ENCODE data around the gene MAP7D3.
"Not testable (repeated sequence)": the region's sequence is repeated elsewhere in the genome, so short reads cannot be mapped to it uniquely, and the experiment has no call there.

MAP7D3 gene

DNA sequence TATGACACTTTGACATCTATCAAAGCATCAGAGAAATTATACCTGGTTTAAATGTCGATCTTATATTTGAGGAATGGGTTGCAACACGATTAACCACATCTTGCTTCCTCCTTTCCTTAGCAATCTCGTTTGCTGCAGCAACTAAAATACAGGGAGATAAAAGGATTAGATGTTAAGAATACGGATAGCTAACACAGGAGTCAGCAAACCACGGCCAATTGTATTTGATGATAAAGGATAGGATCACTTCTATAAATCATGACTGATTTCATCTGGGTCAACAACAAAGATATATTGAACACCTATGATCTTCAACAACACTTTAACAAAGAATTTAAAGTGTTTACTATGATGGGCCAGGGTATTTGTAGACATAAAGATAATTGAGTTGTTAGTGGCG is 5.0 kb downstream of the MAP7D3 start:
- DNase-seq, result no peak

DNA sequence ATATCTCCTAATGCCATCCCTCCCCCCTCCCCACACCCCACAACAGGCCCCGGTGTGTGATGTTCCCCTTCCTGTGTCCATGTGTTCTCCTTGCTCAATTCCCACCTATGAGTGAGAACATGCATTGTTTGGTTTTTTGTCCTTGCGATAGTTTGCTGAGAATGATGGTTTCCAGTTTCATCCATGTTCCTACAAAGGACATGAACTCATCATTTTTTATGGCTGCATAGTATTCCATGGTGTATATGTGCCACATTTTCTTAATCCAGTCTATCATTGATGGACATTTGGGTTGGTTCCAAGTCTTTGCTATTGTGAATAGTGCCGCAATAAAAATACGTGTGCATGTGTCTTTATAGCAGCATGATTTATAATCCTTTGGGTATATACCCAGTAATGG is 13.4 kb downstream of the MAP7D3 start:
- DNase-seq, result not testable (repeated sequence)

- no peak for DNase-seq
These were observed 14.1 kb downstream of the MAP7D3 start for GRCh38 chrX:136237074-136237473.

DNA sequence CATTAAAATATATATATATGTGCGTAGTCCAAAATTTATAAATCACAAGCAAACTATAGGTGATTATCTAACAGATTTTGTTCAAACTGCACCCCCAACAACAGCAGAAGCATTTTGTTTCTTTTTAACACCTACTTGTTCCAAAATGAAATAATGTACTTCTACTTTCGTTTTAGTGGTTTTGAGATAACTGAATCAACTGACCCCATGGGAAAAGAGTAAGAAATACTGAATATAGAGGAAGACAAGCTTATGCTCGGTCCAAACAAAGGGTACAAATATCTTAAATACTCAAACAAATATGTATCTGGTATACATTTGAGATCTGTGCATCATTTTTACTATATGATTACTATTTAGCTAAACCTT is 22.4 kb downstream of the MAP7D3 start:
- DNase-seq, result no peak

GRCh38 chrX:136227948-136228838 is 23.0 kb downstream of the MAP7D3 start:
- no peak for DNase-seq

DNA sequence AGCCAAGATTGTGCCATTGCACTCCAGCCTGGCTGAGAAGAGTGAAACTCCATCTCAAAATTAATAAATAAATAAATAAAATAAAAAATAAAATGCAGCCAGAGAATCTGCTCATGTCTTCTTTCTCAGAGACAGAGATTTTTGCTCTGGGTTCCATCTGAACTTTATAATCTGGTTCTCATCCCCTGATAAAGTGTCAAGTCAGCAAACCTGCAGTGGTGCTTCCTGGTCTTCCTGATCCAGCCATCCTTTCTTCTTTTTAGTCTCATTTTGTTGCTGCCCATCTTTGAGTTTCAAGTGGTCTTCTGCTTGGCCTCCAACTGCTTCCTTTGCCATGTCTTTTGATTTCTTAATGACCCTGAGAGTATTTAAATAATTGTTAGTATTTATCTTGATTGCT is 24.1 kb downstream of the MAP7D3 start:
- no peak for DNase-seq

DNA sequence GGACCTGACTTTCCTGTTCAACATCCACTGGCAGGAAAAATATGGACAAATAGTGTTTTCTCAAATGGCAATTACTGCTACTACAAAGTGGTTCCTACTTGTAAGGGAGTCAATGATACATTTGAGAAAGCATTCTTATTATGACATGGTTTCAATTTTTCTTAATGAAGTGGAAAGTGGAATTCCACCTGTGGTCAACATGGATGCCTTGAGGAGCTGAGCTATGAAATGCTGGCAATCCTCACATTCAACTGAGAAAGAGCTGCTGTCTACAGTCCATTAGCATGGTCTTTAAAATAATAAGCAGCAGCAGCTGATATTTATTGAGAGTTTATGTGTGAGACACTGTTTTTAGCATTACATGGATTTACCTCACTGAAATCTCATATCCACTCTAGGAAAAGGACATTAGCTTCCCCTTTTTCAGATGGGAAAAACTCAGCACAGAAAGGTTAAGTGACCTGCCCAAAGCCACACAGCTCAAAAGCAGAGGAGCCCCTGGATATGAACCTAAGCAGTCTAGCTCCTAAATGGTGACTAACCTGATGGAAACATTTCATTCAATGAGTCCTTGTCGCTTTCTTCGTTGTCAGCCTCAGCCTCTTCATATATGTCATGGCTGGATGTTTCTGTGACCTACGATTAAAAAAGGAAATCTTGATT is 29.2 kb downstream of the MAP7D3 start:
- no peak for DNase-seq

GRCh38 chrX:136220951-136221350 is 30.2 kb downstream of the MAP7D3 start:
- no peak for DNase-seq

- DNase-seq, result no peak
These were observed 30.7 kb downstream of the MAP7D3 start for GRCh38 chrX:136220540-136220939.

DNA sequence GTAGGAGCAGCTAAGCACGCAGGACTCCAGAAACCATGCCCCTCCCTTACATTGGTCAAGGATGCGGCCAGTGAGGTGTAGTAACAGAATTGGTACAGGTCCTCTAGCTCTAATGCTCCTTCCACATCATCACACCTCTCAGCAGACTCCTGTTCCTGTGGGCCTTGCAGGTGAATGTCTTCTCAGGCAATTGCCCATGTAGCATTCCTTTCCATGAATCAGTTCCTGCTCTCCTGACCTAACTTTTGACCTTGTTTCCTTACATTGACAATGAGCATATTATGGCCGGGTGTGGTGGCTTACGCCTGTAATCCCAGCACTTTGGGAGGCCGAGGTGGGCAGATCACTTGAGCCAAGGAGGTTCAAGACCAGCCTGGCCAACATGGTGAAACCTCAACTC is 31.3 kb downstream of the MAP7D3 start:
- no peak for DNase-seq

DNA sequence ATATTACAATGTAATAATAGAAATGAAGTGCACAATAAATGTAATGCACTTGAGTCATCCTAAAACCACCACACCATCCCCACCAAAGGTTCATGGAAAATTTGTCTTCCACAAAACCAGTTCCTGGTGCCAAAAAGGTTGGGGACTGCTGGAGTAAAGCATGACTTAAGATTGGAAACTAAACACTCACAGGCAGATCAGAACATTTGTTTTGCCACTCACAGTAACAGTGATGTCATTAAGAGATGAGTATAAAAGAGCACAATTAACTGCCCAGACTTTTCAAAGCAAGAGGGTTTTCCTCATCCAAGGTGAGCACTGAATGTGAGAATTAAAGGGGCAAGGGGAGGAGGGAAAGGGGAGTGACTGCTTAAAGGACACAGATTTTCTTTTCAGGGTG is 35.6 kb downstream of the MAP7D3 start:
- no peak for DNase-seq

GRCh38 chrX:136214551-136214950 is 36.6 kb downstream of the MAP7D3 start:
- DNase-seq, result no peak

GRCh38 chrX:136212557-136213111 is 38.6 kb downstream of the MAP7D3 start:
- no peak for DNase-seq

DNA sequence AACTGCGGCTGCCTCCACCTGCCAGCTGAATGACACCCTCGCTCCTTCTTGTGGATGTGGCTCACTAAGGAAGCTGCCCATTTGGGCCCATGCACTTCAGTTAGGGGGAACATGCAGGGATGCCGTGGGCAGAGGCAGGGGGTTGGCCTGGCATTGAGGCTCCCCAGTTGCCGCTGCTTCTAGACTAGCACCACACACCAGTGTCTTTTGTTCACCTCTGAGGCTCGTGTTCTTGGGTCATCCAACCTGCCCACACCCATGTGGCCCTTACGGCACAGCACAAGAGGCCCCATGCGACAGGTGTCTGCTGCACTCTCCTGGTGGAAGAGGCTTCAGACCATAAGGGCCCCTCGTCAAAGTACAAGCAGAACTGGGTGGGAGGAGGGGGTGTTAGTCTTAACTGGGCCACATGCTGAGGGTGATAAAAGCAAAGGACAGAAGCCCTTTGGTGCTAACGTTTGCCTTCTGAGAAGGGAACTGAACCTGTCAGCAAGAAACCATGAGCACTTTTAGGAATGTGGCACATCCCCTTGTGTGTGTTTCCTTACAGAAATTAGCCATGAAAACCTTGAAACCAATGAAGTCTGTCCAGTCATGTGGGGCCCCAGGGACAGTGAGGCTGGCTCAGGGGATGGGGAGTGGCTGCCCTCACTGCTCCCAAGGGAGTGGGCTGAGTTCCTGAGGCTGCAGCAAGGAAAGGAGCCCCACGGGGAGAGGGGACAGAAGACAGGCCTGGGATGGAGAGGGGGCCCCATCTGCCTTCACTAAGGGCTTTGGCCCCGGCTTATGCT is 39.2 kb downstream of the MAP7D3 start:
- DNase-seq, result no peak

GRCh38 chrX:136210806-136211205 is 40.4 kb downstream of the MAP7D3 start:
- no peak for DNase-seq

DNA sequence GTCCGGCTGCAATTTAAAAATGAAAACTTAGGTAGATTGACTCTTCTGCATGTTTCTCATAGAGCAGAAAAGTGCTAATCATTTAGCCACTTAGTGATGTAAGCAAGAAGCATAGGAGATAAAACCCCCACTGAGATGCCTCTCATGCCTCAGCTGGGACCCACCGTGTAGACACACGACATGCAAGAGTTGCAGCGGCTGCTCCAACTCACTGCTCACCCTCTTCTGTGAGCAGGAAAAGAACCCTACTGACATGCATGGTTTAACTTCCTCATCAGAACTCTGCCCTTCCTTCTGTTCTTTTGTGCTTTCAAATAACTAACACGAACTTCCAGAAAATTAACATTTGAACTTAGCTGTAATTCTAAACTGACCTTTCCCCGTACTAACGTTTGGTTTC is 41.0 kb downstream of the MAP7D3 start:
- peak; percentile 26 for DNase-seq

GRCh38 chrX:136209751-136210150 is 41.4 kb downstream of the MAP7D3 start:
- no peak for DNase-seq

- peak; percentile 7 for DNase-seq
These were observed 42.0 kb downstream of the MAP7D3 start for GRCh38 chrX:136209016-136209738.

GRCh38 chrX:136207546-136207945 is 43.7 kb downstream of the MAP7D3 start:
- no peak for DNase-seq

DNA sequence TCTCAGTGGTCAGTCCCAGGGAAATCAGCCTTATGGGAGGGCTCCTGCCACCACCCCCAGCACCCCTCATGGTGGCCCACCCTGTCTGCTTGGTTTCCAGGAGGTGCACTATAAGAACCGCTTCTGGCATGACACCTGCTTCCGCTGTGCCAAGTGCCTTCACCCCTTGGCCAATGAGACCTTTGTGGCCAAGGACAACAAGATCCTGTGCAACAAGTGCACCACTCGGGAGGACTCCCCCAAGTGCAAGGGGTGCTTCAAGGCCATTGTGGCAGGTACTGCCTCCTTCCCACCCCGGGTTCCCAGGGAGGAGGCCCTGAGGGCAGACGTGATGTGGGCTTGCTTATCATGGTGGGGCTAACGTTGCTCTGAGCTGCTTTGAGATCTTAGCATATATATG is 44.3 kb downstream of the MAP7D3 start:
- no peak for DNase-seq

DNA sequence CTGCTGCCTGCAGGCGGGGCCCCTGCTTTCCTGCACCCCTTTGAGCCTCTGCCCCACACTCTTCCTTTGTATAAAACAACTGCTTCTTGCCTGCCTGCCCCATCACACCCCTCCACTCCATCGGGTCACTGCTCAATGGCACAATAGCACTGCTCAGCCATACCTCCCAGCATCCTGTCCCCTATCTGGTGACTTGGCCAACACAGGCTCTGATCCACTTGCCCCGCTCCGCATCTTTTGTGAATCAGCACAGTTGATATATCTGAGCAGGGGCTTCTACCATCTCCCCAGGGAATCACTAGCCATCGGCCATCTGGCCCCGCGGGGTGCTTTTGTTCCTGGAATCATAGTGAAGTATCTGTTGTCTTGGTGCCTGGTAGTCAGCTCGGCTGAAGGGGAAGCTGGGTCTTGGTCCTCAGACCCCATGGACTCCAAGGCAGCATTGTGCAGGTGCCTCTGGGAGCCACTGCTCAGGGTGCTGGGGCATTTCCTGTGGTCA is 45.3 kb downstream of the MAP7D3 start:
- no peak for DNase-seq

- no peak for DNase-seq
These were observed 46.6 kb downstream of the MAP7D3 start for GRCh38 chrX:136204571-136204970.

Data from GDM1 (cell line).